ENCODE measurements around the gene COASY.

Gene COASY

DNA sequence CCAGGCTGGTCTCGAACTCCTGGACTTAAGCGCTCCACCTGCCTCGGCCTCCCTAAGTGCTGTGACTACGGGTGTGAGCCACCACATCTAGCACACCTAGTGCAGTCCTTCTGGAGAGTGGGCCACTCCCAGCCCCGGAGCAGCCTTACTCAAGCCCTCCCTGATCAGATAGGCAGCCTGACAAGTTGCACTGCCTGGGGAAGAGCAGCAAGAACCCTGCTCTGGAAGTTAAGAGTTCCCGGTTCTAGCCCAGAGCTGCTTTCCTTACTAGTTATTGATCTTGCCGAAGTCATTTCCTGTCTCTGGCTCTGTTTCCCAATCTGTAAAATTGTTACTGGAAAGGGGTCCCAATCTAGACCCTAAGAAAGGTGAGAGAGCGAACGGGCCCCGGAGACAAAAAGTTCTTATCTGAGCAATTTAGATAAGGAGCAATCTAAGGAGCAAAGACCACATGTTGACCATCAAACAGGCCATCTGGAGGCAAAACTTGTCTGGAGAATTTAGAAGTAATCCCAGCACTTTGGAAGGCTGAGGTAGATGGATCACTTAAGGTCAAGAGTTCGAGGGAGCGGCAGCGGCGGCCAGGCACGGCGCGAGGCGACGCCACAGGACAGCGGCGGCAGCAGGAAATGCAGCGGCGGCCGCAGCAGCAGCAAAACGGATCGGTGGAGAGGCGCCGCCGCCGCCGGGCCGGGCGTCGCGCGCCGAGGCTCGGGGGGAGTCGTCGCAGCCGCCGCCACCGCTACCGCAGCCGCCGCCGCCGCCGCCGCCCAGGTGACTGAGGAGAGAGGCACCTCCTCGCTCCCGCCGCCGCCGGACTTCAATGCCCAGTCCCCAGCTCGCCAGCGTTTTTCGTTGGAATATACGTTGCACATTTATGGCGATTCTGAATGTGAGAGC lies 30.2 kb upstream of the COASY start:
- TF ChIP-seq, protein P1, sequence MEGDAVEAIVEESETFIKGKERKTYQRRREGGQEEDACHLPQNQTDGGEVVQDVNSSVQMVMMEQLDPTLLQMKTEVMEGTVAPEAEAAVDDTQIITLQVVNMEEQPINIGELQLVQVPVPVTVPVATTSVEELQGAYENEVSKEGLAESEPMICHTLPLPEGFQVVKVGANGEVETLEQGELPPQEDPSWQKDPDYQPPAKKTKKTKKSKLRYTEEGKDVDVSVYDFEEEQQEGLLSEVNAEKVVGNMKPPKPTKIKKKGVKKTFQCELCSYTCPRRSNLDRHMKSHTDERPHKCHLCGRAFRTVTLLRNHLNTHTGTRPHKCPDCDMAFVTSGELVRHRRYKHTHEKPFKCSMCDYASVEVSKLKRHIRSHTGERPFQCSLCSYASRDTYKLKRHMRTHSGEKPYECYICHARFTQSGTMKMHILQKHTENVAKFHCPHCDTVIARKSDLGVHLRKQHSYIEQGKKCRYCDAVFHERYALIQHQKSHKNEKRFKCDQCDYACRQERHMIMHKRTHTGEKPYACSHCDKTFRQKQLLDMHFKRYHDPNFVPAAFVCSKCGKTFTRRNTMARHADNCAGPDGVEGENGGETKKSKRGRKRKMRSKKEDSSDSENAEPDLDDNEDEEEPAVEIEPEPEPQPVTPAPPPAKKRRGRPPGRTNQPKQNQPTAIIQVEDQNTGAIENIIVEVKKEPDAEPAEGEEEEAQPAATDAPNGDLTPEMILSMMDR (IDR thresholded peaks at IDR 0.05; ENCODE audit: insufficient read depth, low read depth, low read length, missing control alignments): peak; percentile 37
- DNase-seq (ENCODE audit: low read depth): peak; percentile 79
- H3K4me3 ChIP-seq (ENCODE audit: low read depth, low read length): peak overlapping the region; percentile 55

DNA sequence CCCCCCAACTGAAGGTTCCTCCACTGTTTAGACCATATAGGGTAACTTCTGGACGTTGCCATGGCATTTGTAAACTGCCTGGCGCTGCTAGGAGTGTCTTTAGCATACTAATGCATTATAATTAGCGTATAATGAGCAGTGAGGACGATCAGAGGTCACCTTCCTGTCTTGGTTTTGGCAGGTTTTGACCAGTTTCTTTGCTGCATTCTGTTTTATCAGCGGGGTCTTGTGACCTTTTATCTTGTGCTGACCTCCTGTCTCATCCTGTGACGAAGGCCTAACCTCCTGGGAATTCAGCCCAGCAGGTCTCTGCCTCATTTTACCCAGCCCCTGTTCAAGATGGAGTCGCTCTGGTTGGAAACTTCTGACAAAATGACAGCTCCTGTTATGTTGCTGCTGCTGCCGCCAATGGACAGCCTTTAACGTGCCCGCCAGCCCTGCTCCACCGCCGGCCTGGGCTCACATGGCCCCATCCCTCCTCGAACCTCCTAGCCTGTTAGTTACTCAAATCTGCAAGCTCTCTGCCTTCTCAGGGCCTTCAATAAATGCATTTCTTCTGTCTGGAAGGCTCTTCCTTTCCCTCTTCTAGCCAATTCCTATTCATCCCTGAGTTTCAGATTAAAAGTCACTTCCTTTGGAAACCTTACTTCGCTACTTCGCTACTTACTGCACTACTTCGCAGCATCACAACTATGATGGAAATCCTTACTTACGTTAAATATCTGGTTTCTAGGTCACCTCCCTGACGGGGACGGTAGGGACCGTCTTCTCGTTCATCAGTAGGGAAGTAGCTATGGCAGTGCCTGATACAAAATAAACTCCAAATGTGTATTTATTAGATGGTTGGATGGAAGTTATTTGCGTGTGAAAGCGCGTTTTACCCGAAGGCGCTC lies 26.5 kb upstream of the COASY start:
- no peak for DNase-seq (ENCODE audit: low read depth)
- TF ChIP-seq, protein P1 (IDR thresholded peaks at IDR 0.05; ENCODE audit: insufficient read depth, low read depth, low read length, missing control alignments): no peak
- peak overlapping the region; percentile 61 for H3K4me3 ChIP-seq (ENCODE audit: low read depth, low read length)

DNA sequence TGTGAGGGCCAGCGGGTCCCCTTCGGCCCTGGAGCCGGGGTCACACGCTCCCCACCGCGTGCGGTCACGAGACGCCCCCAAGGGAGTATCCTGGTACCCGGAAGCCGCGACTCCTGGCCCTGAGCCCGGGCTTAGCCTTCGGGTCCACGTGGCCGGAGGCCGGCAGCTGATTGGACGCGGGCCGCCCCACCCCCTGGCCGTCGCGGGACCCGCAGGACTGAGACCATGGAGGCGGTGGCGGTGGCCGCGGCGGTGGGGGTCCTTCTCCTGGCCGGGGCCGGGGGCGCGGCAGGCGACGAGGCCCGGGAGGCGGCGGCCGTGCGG lies 25.9 kb upstream of the COASY start, which contains the start of gene NAGLU:
NAGLU (plus strand) TSS at position 194 of the 324 bp plus-strand sequence; CDS start at position 226, 32 bp downstream.
- H3K4me3 ChIP-seq (ENCODE audit: low read depth, low read length): peak within 1 kb of the TSS; percentile 61
- peak; percentile 95 for DNase-seq (ENCODE audit: low read depth)
- TF ChIP-seq, protein P1 (IDR thresholded peaks at IDR 0.05; ENCODE audit: insufficient read depth, low read depth, low read length, missing control alignments): no peak

- DNase-seq (ENCODE audit: low read depth): peak; percentile 92
- TF ChIP-seq, protein P1 (IDR thresholded peaks at IDR 0.05; ENCODE audit: insufficient read depth, low read depth, low read length, missing control alignments): no peak
- peak overlapping the region; percentile 61 for H3K4me3 ChIP-seq (ENCODE audit: low read depth, low read length)
Observed at GRCh38 chr17:42536372-42537155, 25.4 kb upstream of the COASY start.

- H3K4me3 ChIP-seq (ENCODE audit: low read depth, low read length): peak overlapping the region; percentile 61
- DNase-seq (ENCODE audit: low read depth): no peak
- TF ChIP-seq, protein P1 (IDR thresholded peaks at IDR 0.05; ENCODE audit: insufficient read depth, low read depth, low read length, missing control alignments): no peak
Observed at GRCh38 chr17:42537156-42537805, 24.7 kb upstream of the COASY start.

Measured in GM12865 (cell line).